Fibroblast of skin of abdomen (primary cell): ENCODE measurements around the gene RBPMS2.
"Not testable (repeated sequence)": the region's sequence is repeated elsewhere in the genome, so short reads cannot be mapped to it uniquely, and the experiment has no call there.

Source experiments
- DNase-seq: peaks from one replicate; pipeline ENCODE4 v3.0.0-alpha.2; 2013

The RBPMS2 gene

GRCh38 chr15:64751464-64751863, 23.9 kb downstream of the RBPMS2 start:
- no peak for DNase-seq

GRCh38 chr15:64749999-64750657, 25.3 kb downstream of the RBPMS2 start:
- peak; percentile 30 for DNase-seq

- peak; percentile 54 for DNase-seq
Measured at GRCh38 chr15:64749167-64749566, 26.2 kb downstream of the RBPMS2 start.

DNA sequence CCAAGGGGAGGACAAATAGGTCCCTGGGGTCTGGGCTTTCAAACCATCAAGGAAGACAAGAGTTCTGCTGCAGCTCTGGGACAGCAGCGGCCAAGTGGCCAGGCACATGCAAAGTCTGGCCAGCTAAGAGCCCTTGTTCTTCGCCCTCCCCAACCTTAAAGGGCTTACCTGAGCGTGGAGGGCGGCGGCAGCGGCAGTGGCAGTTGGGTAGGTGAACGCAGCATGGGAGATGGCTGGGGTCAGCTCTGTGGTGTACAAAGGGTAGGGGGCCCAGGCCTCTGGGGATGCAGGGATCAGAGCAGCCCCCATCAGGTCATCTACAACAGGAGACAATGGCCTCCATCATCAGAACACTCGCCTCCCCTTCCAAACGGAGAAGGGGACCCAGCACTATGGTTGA, 27.1 kb downstream of the RBPMS2 start:
- DNase-seq = no peak

DNA sequence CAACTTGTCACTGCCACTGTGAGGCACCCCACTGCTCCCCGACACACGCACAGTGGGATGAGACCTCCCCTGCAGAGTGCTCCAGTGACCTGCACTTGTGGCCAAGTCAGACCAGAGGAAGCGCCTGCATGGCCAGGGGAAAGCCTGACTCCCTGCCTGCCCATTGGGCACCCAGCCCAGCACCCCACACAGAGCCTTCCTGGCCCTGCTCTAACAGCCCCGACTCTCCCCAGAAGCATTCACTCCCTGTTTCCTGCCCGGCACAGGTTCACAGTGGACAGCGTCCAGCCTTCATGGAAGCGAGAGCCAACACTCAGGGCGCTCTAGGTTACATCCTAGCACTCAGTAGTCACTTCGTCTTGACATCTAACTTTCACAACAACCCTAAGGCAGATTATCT, 27.8 kb downstream of the RBPMS2 start:
- no peak for DNase-seq

- no peak for DNase-seq
Measured at GRCh38 chr15:64746921-64747320, 28.5 kb downstream of the RBPMS2 start.

DNA sequence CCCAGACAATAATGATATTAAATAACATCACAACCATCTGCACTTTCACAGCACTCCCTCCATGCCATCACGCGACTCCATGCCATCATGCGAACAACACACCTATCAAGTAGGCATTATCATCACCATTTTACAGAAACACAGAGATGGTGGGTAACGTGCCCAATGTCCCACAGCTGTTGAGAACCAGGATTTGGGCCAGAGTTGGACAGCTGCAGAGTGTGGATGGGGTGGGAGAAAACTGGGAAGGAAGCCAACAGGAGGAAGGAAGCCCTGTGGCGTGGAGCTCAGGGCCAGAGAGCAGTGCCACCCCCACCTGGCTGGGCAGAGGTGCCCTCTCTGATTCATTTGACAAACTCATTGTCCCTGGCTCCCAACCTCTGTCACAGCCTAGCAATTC, 29.0 kb downstream of the RBPMS2 start:
- no peak for DNase-seq

DNA sequence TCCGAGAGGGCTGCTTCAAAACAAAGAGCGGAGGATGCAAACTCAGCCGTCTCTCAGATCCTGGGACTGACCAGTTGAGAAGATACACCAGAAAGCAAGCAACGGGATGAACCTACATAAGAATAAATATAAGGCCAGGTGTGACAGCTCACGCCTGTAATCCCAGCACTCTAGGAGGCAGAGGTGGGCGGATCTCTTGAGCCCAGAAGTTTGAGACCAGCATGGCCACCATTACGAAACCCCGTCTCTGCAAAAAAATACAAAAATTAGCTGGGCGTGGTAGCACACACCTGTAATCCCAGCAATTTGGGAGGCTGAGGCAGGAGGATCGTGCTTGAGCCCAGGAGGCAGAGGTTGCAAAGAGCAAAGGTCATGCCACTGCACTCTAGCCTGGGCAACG, 31.7 kb downstream of the RBPMS2 start:
- no peak for DNase-seq

- DNase-seq = no peak
Measured at GRCh38 chr15:64742921-64743320, 32.5 kb downstream of the RBPMS2 start.

- DNase-seq = no peak
Measured at GRCh38 chr15:64742385-64742784, 33.0 kb downstream of the RBPMS2 start.

GRCh38 chr15:64741708-64742107, 33.7 kb downstream of the RBPMS2 start:
- DNase-seq = not testable (repeated sequence)

DNA sequence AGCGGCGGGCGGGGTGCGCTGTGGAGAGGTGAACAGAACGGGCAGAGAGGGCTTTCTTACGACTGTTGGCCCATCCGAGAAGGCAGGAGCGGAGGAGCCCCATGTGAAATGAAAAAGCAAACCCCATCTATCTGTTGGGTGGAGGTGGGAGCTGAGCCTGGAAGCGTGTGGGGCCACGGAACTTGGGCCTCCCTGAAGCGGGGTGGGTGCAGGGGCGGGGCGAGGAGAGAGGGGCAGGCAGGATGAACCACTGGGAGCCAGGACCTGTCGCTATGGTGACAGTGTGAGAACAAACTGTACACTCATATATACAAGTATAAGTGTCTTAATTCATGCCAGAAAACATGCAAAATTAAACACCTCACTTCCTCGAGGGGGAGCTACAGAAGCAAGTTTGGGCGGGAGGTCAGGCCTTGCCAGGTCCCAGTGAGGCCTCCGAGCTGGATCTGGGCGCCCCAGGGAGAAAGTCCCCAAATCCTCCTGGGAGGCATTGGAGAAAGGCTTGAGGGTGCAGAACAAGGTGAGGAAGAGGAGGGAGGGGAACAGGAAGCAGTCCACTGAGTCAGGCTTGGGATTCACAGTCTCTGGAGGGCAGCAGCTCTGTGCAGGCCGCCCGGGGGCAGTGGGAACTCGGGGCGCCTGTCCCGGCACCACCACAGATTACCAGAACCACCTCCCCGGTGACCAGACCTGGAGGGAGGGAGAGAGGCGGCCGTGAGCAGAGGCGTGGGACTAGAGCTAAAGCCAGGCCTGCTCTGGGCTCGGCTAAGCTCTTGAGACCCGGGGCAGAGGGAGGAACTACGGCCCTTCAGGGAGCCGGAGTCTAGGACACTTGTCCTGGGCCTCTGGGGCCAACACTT, 34.8 kb downstream of the RBPMS2 start:
- peak; percentile 17 for DNase-seq

GRCh38 chr15:64739577-64740143, 35.7 kb downstream of the RBPMS2 start:
- DNase-seq = no peak

DNA sequence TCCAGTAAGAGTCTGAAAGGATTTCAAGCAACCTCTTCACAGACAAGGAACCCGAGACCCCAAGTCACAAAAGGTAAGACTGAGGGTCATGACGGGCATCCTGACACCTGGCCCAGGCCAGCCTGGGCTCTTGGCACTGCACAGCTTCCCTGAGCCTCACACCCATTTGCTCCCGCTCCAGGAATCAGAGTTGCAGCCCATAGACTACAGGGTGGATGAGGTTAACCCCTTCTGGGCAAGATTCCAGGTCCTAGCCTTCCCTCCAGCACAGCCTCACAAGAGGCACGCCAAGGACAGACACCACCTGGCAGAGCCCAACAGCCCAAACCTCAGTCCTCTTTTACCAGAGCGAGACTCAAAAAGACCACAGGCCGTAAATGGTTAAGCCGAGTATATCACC, 36.2 kb downstream of the RBPMS2 start:
- DNase-seq = no peak

GRCh38 chr15:64738226-64739095, 36.9 kb downstream of the RBPMS2 start:
- DNase-seq = no peak

- DNase-seq = no peak
Measured at GRCh38 chr15:64732156-64732860, 43.1 kb downstream of the RBPMS2 start.

- no peak for DNase-seq
Measured at GRCh38 chr15:64731805-64732151, 43.6 kb downstream of the RBPMS2 start.

GRCh38 chr15:64731012-64731804, 44.2 kb downstream of the RBPMS2 start:
- peak; percentile 60 for DNase-seq

DNA sequence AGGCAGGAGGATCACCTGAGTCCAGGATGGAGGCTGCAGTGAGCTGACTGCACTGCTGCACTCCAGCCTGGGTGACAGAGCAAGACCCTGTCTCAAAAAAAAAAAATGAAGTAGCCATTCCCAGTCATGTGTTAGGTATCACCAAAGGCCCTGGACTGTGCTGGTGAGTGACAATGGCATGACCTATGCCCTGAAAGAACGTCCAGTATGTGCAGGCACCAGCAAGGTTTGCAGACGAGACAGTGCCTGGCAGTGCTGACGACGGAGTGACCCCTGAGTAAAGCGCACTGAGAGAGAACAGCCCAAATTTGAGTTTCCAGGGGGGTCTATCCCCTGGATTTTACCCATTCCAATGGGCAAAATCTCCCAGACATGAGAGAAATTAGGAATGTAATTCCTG, 45.2 kb downstream of the RBPMS2 start:
- DNase-seq = no peak

DNA sequence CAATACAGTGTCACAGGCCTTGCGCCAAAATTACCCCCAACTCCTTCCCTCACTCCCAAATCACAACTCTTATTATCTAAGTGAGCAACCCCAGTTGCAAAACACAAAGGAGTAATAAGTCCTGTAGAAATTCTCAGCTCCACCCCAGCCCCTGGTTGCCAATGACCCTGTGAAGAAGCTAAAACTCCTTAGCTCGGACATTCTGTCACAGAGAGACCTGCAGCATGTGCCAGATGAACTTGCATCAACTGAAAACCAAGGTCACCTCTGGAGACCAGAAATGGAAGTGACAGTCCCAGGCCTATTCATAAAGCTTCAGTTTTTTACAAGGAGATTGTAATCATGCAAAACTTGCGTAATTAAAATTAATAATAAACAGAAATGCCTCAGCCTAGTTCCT, 55.2 kb downstream of the RBPMS2 start:
- DNase-seq = no peak

GRCh38 chr15:64717735-64718495, 57.5 kb downstream of the RBPMS2 start:
- DNase-seq = no peak
